ENCODE data around the gene AP3M1.
A peak's percentile ranks its signal among the peaks of the same experiment; 100 is the strongest.
"Not testable (repeated sequence)": the region's sequence is repeated elsewhere in the genome, so short reads cannot be mapped to it uniquely, and the experiment has no call there.

Gene AP3M1

GRCh38 chr10:74163319-74164068 is 12.9 kb upstream of the AP3M1 start:
- no peak for DNase-seq (ENCODE audit: low read depth, low spot score)

GRCh38 chr10:74160013-74160412 is 9.4 kb upstream of the AP3M1 start:
- DNase-seq (ENCODE audit: low read depth, low spot score), result no peak

GRCh38 chr10:74156919-74157289 is 6.3 kb upstream of the AP3M1 start:
- no peak for DNase-seq (ENCODE audit: low read depth, low spot score)

- DNase-seq (ENCODE audit: low read depth, low spot score), result no peak
Measured at GRCh38 chr10:74153676-74154075, 3.0 kb upstream of the AP3M1 start.

GRCh38 chr10:74153123-74153522 is 2.5 kb upstream of the AP3M1 start:
- no peak for DNase-seq (ENCODE audit: low read depth, low spot score)

- DNase-seq (ENCODE audit: low read depth, low spot score), result no peak
Measured at GRCh38 chr10:74151879-74152722, 1.5 kb upstream of the AP3M1 start.

GRCh38 chr10:74150990-74151878 is 606 bp upstream of the AP3M1 start, which contains the start of gene ADK:
ADK (plus strand) TSS chr10:74151221; CDS start chr10:74151279, 58 bp downstream.
- peak; percentile 80 for DNase-seq (ENCODE audit: low read depth, low spot score)

- not testable (repeated sequence) for DNase-seq (ENCODE audit: low read depth, low spot score)
Measured at GRCh38 chr10:74146980-74147379, 3.6 kb downstream of the AP3M1 start.

GRCh38 chr10:74145133-74145532 is 5.5 kb downstream of the AP3M1 start:
- no peak for DNase-seq (ENCODE audit: low read depth, low spot score)

- DNase-seq (ENCODE audit: low read depth, low spot score), result no peak
Measured at GRCh38 chr10:74140553-74140952, 10.1 kb downstream of the AP3M1 start.

- no peak for DNase-seq (ENCODE audit: low read depth, low spot score)
Measured at GRCh38 chr10:74139981-74140380, 10.6 kb downstream of the AP3M1 start.

- not testable (repeated sequence) for DNase-seq (ENCODE audit: low read depth, low spot score)
Measured at GRCh38 chr10:74138596-74138995, 12.0 kb downstream of the AP3M1 start.

- no peak for DNase-seq (ENCODE audit: low read depth, low spot score)
Measured at GRCh38 chr10:74137992-74138391, 12.6 kb downstream of the AP3M1 start.

- no peak for DNase-seq (ENCODE audit: low read depth, low spot score)
Measured at GRCh38 chr10:74135452-74135851, 15.2 kb downstream of the AP3M1 start.

- no peak for DNase-seq (ENCODE audit: low read depth, low spot score)
Measured at GRCh38 chr10:74133923-74134820, 16.5 kb downstream of the AP3M1 start.

- DNase-seq (ENCODE audit: low read depth, low spot score), result no peak
Measured at GRCh38 chr10:74123081-74123480, 27.5 kb downstream of the AP3M1 start.

GRCh38 chr10:74122060-74122459 is 28.6 kb downstream of the AP3M1 start:
- no peak for DNase-seq (ENCODE audit: low read depth, low spot score)

- no peak for DNase-seq (ENCODE audit: low read depth, low spot score)
Measured at GRCh38 chr10:74121368-74121767, 29.3 kb downstream of the AP3M1 start.

GRCh38 chr10:74120911-74121310 is 29.7 kb downstream of the AP3M1 start:
- DNase-seq (ENCODE audit: low read depth, low spot score), result no peak

- no peak for DNase-seq (ENCODE audit: low read depth, low spot score)
Measured at GRCh38 chr10:74118804-74119203, 31.8 kb downstream of the AP3M1 start.

- DNase-seq (ENCODE audit: low read depth, low spot score), result no peak
Measured at GRCh38 chr10:74117738-74118137, 32.9 kb downstream of the AP3M1 start.

All from iPS DF 19.7 (cell line).